GM12878 (cell line): ENCODE measurements around the gene ODC1.

Source experiments
- ATF2 ChIP-seq: IDR thresholded peaks from 2 replicates; pipeline ENCODE4 v1.6.1; 2012; ENCODE audit warnings: low read length, inconsistent platforms
- BCL3 ChIP-seq: IDR thresholded peaks from 2 replicates; pipeline ENCODE4 v1.6.1; 2011; ENCODE audit warnings: borderline replicate concordance, low read depth, mild to moderate bottlenecking, moderate library complexity, low read length; ENCODE audit not compliant: insufficient read depth, poor library complexity, severe bottlenecking
- SKIL ChIP-seq: fragments of 450-650 bp; IDR thresholded peaks from 2 replicates; pipeline ENCODE4 v1.6.1; 2017; ENCODE audit warnings: mild to moderate bottlenecking, low read depth, inconsistent platforms; ENCODE audit not compliant: poor library complexity, severe bottlenecking
- YY1 ChIP-seq: IDR thresholded peaks from 2 replicates; pipeline ENCODE4 v1.6.1; 2011; ENCODE audit warnings: low read depth, mild to moderate bottlenecking, low read length

- TF ChIP-seq ATF2 (no peak), SKIL (no peak), BCL3 (no peak), YY1 (no peak)
Observed at GRCh38 chr2:10413503-10413902, 34.6 kb downstream of the ODC1 start.
